Measurements from ENCODE around the gene B4GAT1.
"Not testable (repeated sequence)": the region's sequence is repeated elsewhere in the genome, so short reads cannot be mapped to it uniquely, and the experiment has no call there.

Gene B4GAT1

DNA sequence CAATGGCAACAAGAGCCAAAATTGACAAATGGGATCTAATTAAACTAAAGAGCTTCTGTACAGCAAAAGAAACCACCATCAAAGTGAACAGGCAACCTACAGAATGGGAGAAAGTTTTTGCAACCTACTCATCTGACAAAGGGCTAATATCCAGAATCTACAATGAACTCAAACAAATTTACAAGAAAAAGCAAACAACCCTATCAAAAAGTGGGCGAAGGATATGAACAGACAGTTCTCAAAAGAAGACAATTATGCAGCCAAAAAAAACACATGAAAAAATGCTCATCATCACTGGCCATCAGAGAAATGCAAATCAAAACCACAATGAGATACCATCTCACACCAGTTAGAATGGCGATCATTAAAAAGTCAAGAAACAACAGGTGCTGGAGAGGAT lies 27.1 kb downstream of the B4GAT1 start:
- H3K4me3 ChIP-seq (ENCODE audit: low read depth, low read length); H2AFZ ChIP-seq (ENCODE audit: low read length, unreplicated experiment); H3K27ac ChIP-seq (ENCODE audit: low read depth, low read length); H3K27me3 ChIP-seq (ENCODE audit: insufficient read depth, low read length); H3K36me3 ChIP-seq (ENCODE audit: insufficient read depth, low read length): not testable (repeated sequence)
- H3K79me2 ChIP-seq (ENCODE audit: control insufficient read depth, insufficient read depth, low read length, unreplicated experiment): peaks cover 15% of the 10 kb centered on the region
- peaks cover 56% of the 10 kb centered on the region for H3K4me1 ChIP-seq (ENCODE audit: control insufficient read depth, insufficient read depth, low read length, unreplicated experiment)

DNA sequence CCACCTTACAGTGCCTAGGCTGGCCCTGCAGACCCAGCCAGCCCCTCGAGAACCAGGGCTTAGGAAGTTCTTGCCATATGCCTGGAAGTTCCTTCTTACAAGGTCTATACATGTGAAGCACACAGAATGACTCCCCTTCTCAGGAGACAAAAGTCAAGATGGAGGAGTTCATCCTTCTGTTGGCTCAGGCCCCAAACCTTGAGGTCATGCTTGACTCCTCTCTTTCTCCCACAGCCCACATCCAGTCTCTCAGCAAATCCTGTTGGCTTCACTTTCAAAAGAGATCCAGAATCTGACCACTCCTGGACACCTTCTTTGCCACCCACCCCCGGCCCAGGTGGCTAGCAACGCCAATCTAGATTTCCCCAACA lies 28.8 kb downstream of the B4GAT1 start:
- Histone ChIP-seq H3K4me1 (ENCODE audit: control insufficient read depth, insufficient read depth, low read length, unreplicated experiment) (peaks cover 51% of the 10 kb centered on the region), H3K36me3 (ENCODE audit: insufficient read depth, low read length) (no peaks in the 10 kb centered on the region), H3K79me2 (ENCODE audit: control insufficient read depth, insufficient read depth, low read length, unreplicated experiment) (peaks cover 32% of the 10 kb centered on the region), H3K27ac (ENCODE audit: low read depth, low read length) (peak overlapping the region; percentile 97), H3K27me3 (ENCODE audit: insufficient read depth, low read length) (no peaks in the 10 kb centered on the region), H2AFZ (ENCODE audit: low read length, unreplicated experiment) (peak overlapping the region; percentile 66), H3K4me3 (ENCODE audit: low read depth, low read length) (no peak overlapping the region)

DNA sequence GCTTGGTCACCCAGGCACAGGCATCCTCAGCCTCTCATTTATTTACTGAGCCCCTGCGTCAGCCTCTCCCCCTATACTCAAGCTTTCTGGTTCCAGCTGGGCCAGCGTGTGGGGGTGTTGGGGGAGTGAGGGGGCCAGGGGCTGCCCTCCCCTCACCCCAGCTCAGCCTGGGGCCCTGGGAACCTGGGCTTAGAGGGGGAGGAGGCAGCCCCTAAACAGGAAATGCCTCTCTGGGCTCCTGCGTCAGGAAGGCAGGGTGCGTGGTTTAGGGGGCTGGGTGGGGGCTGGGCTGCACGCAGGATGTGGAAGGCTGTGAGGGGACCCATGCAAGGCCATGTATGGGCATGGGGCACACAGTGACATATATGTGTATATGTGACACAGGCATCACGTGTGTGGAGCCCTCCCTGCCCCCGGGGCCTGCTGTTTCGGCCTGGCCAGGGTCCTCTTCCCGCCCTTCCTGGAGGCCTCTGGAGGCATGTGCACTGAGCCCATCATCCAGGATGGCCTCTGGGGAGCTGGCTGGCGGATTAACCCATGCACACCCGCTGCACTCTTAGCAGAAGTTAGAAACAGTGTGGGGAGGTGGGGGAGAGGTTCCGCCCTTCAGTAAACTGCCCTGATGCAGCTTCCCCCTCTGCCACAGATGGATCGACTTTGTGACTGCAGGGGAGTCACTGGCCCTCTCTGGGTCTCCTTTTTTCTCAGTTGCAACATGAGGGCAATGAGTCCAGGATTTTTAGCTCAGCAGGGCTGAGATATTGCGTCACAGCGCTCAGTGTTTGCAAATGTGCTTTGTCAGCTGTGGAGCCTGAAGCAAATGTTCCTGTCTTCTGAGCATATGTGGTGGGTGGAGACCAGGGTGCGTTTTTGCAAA lies 29.5 kb downstream of the B4GAT1 start:
- Histone ChIP-seq H3K27me3 (ENCODE audit: insufficient read depth, low read length) (no peaks in the 10 kb centered on the region), H3K27ac (ENCODE audit: low read depth, low read length) (peak overlapping the region; percentile 97), H3K79me2 (ENCODE audit: control insufficient read depth, insufficient read depth, low read length, unreplicated experiment) (peaks cover 34% of the 10 kb centered on the region), H3K36me3 (ENCODE audit: insufficient read depth, low read length) (no peaks in the 10 kb centered on the region), H2AFZ (ENCODE audit: low read length, unreplicated experiment) (peak overlapping the region; percentile 66), H3K4me3 (ENCODE audit: low read depth, low read length) (peak overlapping the region; percentile 94), H3K4me1 (ENCODE audit: control insufficient read depth, insufficient read depth, low read length, unreplicated experiment) (peaks cover 45% of the 10 kb centered on the region)

DNA sequence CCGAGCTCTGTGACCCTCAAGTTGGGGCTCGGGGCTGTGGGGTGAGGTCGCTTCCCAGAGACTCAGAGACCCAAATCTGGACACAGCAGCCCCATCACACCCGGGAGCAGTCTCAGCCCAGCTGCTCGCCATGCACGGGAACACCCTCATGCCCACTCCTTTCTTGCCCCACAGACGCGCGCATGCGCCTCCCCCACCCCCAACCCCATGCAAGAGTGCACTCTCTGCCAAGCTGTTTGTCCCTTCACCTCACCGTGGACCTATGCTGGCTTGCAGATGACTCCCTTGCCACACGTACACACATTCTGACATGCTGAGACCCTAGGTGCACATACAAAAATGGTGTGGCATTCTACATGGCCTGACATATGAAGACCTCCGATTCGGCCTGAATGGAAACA lies 30.1 kb downstream of the B4GAT1 start:
- peaks cover 39% of the 10 kb centered on the region for H3K4me1 ChIP-seq (ENCODE audit: control insufficient read depth, insufficient read depth, low read length, unreplicated experiment)
- no peak overlapping the region for H2AFZ ChIP-seq (ENCODE audit: low read length, unreplicated experiment)
- no peaks in the 10 kb centered on the region for H3K27me3 ChIP-seq (ENCODE audit: insufficient read depth, low read length)
- peak overlapping the region; percentile 97 for H3K27ac ChIP-seq (ENCODE audit: low read depth, low read length)
- peaks cover 34% of the 10 kb centered on the region for H3K79me2 ChIP-seq (ENCODE audit: control insufficient read depth, insufficient read depth, low read length, unreplicated experiment)
- no peaks in the 10 kb centered on the region for H3K36me3 ChIP-seq (ENCODE audit: insufficient read depth, low read length)
- peak overlapping the region; percentile 94 for H3K4me3 ChIP-seq (ENCODE audit: low read depth, low read length)

DNA sequence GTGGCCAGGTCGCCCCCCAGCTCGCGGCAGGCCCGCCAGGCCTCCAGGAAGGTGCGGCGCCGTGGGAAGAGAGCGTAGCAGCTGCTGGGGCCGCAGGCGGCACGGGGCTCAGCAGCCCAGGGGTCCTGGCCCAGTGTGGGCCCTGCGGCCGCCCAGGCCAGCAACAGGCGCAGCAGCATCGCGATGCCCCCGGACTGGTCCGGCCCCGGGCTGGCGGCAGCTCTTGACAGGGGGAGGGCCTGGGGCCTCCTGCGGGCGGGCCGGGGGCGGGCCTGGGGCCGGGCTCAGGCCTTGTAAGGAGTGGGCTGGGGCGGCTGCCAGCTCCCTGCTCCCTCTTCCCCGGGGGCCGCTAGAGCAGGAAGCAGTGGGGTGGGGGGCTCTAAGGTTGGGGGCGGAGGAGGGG lies 30.6 kb downstream of the B4GAT1 start, which contains the start of gene CD248:
CD248 (minus strand) TSS at position 196 of the 403 bp plus-strand sequence; CDS start at position 179, 17 bp downstream.
- Histone ChIP-seq H3K27ac (ENCODE audit: low read depth, low read length) (peak within 1 kb of the TSS; percentile 97), H3K27me3 (ENCODE audit: insufficient read depth, low read length) (no peaks in the 10 kb centered on the region), H3K79me2 (ENCODE audit: control insufficient read depth, insufficient read depth, low read length, unreplicated experiment) (peaks cover 34% of the 10 kb centered on the region), H3K4me1 (ENCODE audit: control insufficient read depth, insufficient read depth, low read length, unreplicated experiment) (peaks cover 35% of the 10 kb centered on the region), H3K36me3 (ENCODE audit: insufficient read depth, low read length) (no peaks in the 10 kb centered on the region), H3K4me3 (ENCODE audit: low read depth, low read length) (peak within 1 kb of the TSS; percentile 94), H2AFZ (ENCODE audit: low read length, unreplicated experiment) (peak within 1 kb of the TSS; percentile 66)

DNA sequence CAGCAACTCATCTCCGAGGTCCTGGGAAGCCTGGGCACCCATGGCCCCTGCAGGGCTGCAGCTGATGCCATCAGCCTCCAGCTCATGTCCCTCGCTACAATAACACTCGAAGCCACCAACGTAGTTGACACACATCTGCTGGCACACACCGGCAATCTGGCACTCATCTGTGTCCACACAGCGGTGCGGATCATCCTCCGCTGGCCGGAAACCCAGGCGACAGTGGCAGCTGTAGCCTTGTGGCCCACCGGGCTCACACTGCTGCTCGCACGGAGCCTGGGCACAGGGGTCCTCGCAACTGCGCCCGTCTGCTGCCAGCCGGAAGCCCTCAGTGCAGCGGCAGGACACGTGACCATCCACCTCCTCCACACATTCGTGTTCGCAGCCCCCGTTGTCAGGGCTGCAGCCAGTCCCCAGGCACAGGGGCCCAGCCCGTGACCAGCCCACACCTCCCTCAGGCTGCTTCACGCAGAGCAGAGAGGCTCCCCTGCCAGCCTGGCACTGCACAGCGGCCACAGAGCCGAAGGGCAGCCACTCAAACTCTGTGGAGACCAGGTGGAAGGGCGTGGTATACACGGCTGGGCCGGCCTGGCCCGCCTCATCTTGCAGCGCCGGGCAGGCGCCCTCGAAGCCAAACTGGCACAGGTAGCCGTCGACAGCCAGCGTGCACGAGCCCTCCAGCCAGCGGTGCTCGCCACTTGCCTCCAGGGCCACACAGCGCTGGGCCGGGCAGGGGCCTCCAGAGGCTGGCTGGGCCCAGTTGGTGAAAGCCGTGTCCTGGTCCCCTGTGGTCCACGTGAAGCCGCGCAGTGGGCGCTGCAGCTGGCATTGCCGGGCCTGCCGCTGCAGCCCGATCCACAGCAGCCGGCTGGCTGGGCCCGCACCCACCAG lies 31.3 kb downstream of the B4GAT1 start:
- Histone ChIP-seq H3K79me2 (ENCODE audit: control insufficient read depth, insufficient read depth, low read length, unreplicated experiment) (peaks cover 34% of the 10 kb centered on the region), H3K4me3 (ENCODE audit: low read depth, low read length) (peak overlapping the region; percentile 94), H3K36me3 (ENCODE audit: insufficient read depth, low read length) (no peaks in the 10 kb centered on the region), H3K27ac (ENCODE audit: low read depth, low read length) (peak overlapping the region; percentile 97), H3K4me1 (ENCODE audit: control insufficient read depth, insufficient read depth, low read length, unreplicated experiment) (peaks cover 31% of the 10 kb centered on the region), H2AFZ (ENCODE audit: low read length, unreplicated experiment) (no peak overlapping the region), H3K27me3 (ENCODE audit: insufficient read depth, low read length) (no peaks in the 10 kb centered on the region)

DNA sequence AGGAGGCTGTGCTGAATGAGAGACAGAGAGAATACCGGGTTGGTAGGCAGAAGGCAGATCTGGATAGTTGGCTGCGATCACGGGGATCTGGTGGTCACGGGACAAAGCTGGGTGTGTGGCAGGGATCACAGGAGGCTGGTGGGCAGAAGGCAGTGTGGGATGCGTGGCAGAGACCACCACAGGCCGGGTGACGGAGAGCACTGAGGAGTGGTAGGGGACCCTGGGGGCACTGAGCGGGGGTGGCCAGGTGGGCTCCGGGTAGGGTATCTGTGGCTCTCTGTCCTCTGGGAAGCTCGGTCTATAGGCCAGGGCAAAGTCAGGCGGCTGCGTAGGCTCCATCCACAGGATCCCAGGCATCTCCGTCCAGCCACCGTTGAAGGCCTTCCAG lies 31.9 kb downstream of the B4GAT1 start:
- Histone ChIP-seq H3K27ac (ENCODE audit: low read depth, low read length) (peak overlapping the region; percentile 97), H3K4me3 (ENCODE audit: low read depth, low read length) (peak overlapping the region; percentile 94), H3K79me2 (ENCODE audit: control insufficient read depth, insufficient read depth, low read length, unreplicated experiment) (peaks cover 34% of the 10 kb centered on the region), H3K27me3 (ENCODE audit: insufficient read depth, low read length) (no peaks in the 10 kb centered on the region), H3K36me3 (ENCODE audit: insufficient read depth, low read length) (no peaks in the 10 kb centered on the region), H2AFZ (ENCODE audit: low read length, unreplicated experiment) (no peak overlapping the region), H3K4me1 (ENCODE audit: control insufficient read depth, insufficient read depth, low read length, unreplicated experiment) (peaks cover 31% of the 10 kb centered on the region)

DNA sequence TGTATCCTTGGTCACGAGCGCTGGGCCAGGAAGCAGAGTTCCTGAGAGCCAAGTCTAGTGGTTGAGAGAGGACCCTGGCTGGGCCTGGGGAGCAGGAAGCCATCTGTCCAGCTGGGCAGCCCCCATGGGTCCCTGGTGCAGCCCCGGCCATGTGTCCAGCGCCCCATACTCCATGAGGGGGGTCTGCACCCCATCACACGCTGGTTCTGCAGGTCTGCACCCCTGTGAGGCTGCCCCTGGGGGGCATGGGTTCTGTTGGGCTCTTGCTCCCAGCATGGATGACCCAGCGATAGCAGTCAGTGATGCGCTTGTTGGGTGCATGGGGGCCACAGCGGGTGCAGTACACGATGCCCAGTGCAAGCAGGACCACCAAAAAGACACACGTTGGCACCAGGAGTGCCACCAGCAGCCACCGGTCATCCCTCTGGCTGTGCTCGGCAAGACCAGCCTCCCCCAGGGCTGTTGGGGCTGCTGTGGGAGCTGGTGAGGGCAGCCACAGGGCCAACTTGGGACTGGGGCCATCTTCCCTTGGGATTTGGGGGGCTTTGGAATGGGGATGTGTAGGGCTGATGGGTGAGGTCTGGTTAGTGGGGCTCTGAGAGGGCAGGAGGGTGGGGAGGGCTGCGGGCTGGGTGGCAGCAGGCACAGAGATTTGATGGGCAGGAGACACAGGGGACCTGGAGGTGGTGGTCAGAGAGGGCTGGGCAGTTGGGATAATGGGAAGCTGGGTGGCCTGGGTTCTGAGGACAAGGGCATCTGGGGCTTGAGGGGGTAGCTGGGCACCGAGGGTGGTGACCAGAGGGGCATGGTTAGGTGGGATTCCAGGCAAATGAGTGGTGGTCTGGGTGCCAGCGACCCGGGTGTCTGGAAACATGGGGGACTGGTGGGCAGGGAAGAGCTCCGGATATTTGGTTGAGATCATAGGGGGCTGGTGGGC lies 32.6 kb downstream of the B4GAT1 start:
- Histone ChIP-seq H3K79me2 (ENCODE audit: control insufficient read depth, insufficient read depth, low read length, unreplicated experiment) (peaks cover 34% of the 10 kb centered on the region), H3K4me3 (ENCODE audit: low read depth, low read length) (peak overlapping the region; percentile 94)

DNA sequence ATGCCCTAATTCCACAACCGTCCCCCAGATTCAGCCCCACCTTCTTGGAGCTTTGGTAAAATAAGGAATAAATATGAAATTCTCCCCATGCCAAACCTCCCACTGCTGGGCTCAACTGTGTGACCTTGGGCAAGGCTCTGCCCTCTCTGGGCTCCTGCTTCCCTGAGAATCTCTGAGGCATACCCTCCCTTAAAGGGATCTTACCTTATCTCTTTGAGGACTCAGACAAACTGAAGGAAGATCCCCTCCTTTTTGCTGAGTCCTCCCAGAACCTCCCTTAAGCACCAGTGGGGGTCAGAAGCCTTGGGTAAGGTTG lies 33.3 kb downstream of the B4GAT1 start:
- Histone ChIP-seq H3K27me3 (ENCODE audit: insufficient read depth, low read length) (no peaks in the 10 kb centered on the region), H3K4me3 (ENCODE audit: low read depth, low read length) (peak overlapping the region; percentile 94), H3K36me3 (ENCODE audit: insufficient read depth, low read length) (no peaks in the 10 kb centered on the region), H3K27ac (ENCODE audit: low read depth, low read length) (peak overlapping the region; percentile 97), H3K79me2 (ENCODE audit: control insufficient read depth, insufficient read depth, low read length, unreplicated experiment) (peaks cover 34% of the 10 kb centered on the region), H3K4me1 (ENCODE audit: control insufficient read depth, insufficient read depth, low read length, unreplicated experiment) (peaks cover 31% of the 10 kb centered on the region), H2AFZ (ENCODE audit: low read length, unreplicated experiment) (no peak overlapping the region)

More for the DNA sequence above, 32.6 kb downstream of the B4GAT1 start:
- Histone ChIP-seq H3K4me1 (ENCODE audit: control insufficient read depth, insufficient read depth, low read length, unreplicated experiment) (peaks cover 31% of the 10 kb centered on the region), H3K27me3 (ENCODE audit: insufficient read depth, low read length) (no peaks in the 10 kb centered on the region), H2AFZ (ENCODE audit: low read length, unreplicated experiment) (no peak overlapping the region), H3K36me3 (ENCODE audit: insufficient read depth, low read length) (no peaks in the 10 kb centered on the region), H3K27ac (ENCODE audit: low read depth, low read length) (peak overlapping the region; percentile 97)

Data from ACC112 (cell line).